ENCODE measurements around the gene SGO1.

GRCh38 chr3:20145874-20146273 is 40.1 kb downstream of the SGO1 start:
- TF ChIP-seq CTCF (IDR thresholded peaks at IDR 0.05; ENCODE audit: low read length) (no peak), EZH2 (optimal IDR thresholded peaks at IDR 0.05; ENCODE audit: low read depth, low read length) (no peak), EZH2phosphoT487 (IDR thresholded peaks at IDR 0.05; ENCODE audit: low read length) (no peak)
